ENCODE measurements around the gene ZCCHC14. TPM values are rescaled to one million over a fixed set of nuclear protein-coding genes. Genes with fewer than 3 reads are reported as not detected.

ZCCHC14 gene
- total RNA-seq, 1 experiment from 2014 or later = 37.8 TPM

GRCh38 chr16:87437327-87437726 is 55.5 kb downstream of the ZCCHC14 start (continued):
- TF ChIP-seq REST (IDR thresholded peaks at IDR 0.05; ENCODE audit: low read depth) = no peak
- TF ChIP-seq EGR1 (IDR thresholded peaks at IDR 0.05; ENCODE audit: low read depth) = no peak
- no peak for TF ChIP-seq ZFX (IDR thresholded peaks at IDR 0.05)
- no peak for TF ChIP-seq SRF (IDR thresholded peaks at IDR 0.05; ENCODE audit: low read depth)
- TF ChIP-seq EZH2phosphoT487 (IDR thresholded peaks at IDR 0.05; ENCODE audit: borderline replicate concordance) = no peak
- no peak for TF ChIP-seq MAX (IDR thresholded peaks at IDR 0.05)

- intact Hi-C loops (cut with micrococcal nuclease) = no loop called here
- ChIA-PET RAD21 (ENCODE audit: low non-redundant PET in 1 of 2, low total read pairs in 2 of 2, uncharacterized antibody in 2 of 2, unreplicated experiment in 2 of 2) (no interaction called here), CTCF (interaction anchor here (1.5 kb wide), 1 partner anchor 138 kb away, joined by 3 read pairs; no protein-coding TSS in a partner anchor), POLR2A (no interaction called here)
- Histone ChIP-seq H3K27ac (ENCODE audit: low read depth, low read length) (no peak overlapping the region), H3K36me3 (ENCODE audit: control insufficient read depth in 1 of 2, insufficient read depth in 2 of 2, low read length in 2 of 2) (peaks cover 3 to 4% of the 10 kb centered on the region in 2 experiments; a peak in 2 of 4 replicates), H3K79me2 (ENCODE audit: insufficient read depth, low read length) (peaks cover 31% of the 10 kb centered on the region), H3K9me2 (ENCODE audit: insufficient read depth) (no peaks in the 10 kb centered on the region), H2AFZ (ENCODE audit: low read depth, low read length, poor library complexity, severe bottlenecking) (no peak overlapping the region), H3K27me3 (ENCODE audit: insufficient read depth, low read length) (no peaks in the 10 kb centered on the region), H4K20me1 (ENCODE audit: insufficient read depth) (peaks cover 4% of the 10 kb centered on the region; the same call in 1 of the 2 replicates), H3K4me1 (ENCODE audit: control insufficient read depth in 1 of 2, insufficient read depth in 2 of 2, low read length in 2 of 2) (no peaks in the 10 kb centered on the region), H3K9me3 (ENCODE audit: control insufficient read depth in 1 of 2, insufficient read depth in 1 of 2, low read depth in 1 of 2, low read length in 2 of 2) (no peaks in the 10 kb centered on the region), H3K4me3 (replicated peaks in 1 of 2; ENCODE audit: low read depth in 1 of 2, low read length in 2 of 2) (no peak overlapping the region), H3K4me2 (ENCODE audit: low read length) (no peak overlapping the region), H3K9ac (ENCODE audit: low read length) (no peak overlapping the region)
- ATAC-seq = no peak
- BruUV-seq (replicated peaks) = no TSS peak
- DNase-seq (ENCODE audit: low read depth, low spot score) = no peak
- TF ChIP-seq SP1 (IDR thresholded peaks at IDR 0.05; ENCODE audit: low read depth) (no peak), CTCF (IDR thresholded peaks at IDR 0.05 in 2 of 3, conservative IDR thresholded peaks at IDR 0.05 in 1 of 3; ENCODE audit: borderline replicate concordance in 1 of 3, insufficient read depth in 1 of 3, low read depth in 2 of 3, low read length in 2 of 3) (no peak), REST (IDR thresholded peaks at IDR 0.05; ENCODE audit: low read depth) (no peak), POLR2AphosphoS5 (IDR thresholded peaks at IDR 0.05; ENCODE audit: low read depth, low read length) (no peak), YY1 (IDR thresholded peaks at IDR 0.05; ENCODE audit: extremely low read depth, insufficient replicate concordance, low read depth, low read length) (no peak), RAD21 (IDR thresholded peaks at IDR 0.05; ENCODE audit: low read depth) (no peak), EZH2phosphoT487 (IDR thresholded peaks at IDR 0.05; ENCODE audit: borderline replicate concordance) (no peak), ZFX (IDR thresholded peaks at IDR 0.05) (no peak), JUND (IDR thresholded peaks at IDR 0.05) (no peak), MAX (IDR thresholded peaks at IDR 0.05) (no peak)
Observed at GRCh38 chr16:87436225-87437172, 56.3 kb downstream of the ZCCHC14 start.

Data from HCT116 (cell line).